ENCODE data around the gene FLVCR2. TPM values are rescaled to one million over a fixed set of nuclear protein-coding genes. Genes with fewer than 3 reads are reported as not detected.

Gene FLVCR2
- total RNA-seq, 1 donor from 2014 or later, result 3.4 TPM

DNA sequence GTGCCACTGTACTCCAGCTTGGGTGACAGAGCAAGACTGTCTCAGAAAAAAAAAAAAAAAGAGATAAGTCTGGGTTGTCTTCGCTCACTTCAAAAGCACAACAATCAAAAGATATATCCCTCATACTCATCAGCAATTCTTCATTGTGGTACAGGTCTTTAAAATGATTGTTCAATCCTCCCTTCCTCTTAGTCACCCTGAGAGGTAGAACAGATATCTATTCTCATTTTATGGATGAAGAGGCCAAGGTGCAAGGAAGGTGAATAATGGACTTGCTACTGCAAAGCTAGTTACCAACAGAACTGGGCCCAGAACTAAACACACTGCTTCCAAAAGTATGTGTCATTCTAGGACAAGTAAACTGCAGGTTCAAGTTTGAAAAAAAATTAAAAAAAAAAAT is 75.1 kb downstream of the FLVCR2 start:
- no peaks in the 10 kb centered on the region for H3K27me3 ChIP-seq
- TF ChIP-seq CTCF (IDR thresholded peaks at IDR 0.05), result no peak
- no peak overlapping the region for H3K27ac ChIP-seq
- H3K9me3 ChIP-seq, result no peaks in the 10 kb centered on the region
- no peak for DNase-seq (ENCODE audit: low spot score in 2 of 2)
- no peak overlapping the region for H3K4me3 ChIP-seq
- peaks cover 37 to 45% of the 10 kb centered on the region in 2 donors for H3K36me3 ChIP-seq
- H3K4me1 ChIP-seq, result peaks cover 0 to under 1% of the 10 kb centered on the region in 2 donors
- intact Hi-C loops (cut with DNase I), result loop anchor here (10.0 kb wide), 1 partner anchor 339 kb away; no protein-coding TSS in a partner anchor

DNA sequence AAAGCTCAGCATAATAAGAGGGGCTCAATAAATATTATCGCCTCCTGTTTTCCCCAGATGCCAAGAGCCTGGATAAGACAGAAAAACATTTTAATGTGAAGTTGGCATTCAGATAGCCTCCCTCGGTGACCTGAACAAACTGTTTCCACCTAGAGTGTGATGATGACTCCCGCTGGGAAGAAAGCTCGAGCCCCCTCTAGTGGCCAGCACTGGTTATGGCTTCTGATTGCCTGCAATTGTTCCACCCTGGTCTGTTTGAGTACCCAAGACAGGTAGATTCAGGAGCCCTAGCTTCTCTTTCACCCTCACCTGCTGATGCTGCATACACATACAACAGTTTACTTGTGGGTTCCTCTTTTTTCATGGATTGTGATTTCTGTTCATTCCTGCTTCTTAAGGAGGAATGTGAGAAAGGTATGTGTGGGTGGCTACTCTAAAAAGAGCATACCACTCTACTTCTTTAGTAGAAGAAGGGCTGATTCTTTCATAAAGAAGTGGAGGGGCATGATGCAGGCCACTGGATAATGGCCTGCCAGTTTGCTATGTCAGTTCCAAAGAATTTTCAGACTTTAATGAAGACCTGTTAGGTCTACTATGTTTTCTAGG is 75.8 kb downstream of the FLVCR2 start:
- peak; percentile 22 to 88 for DNase-seq (ENCODE audit: low spot score in 2 of 2)
- Histone ChIP-seq H3K4me1 (no peaks in the 10 kb centered on the region), H3K27ac (no peak overlapping the region), H3K36me3 (peaks cover 37 to 45% of the 10 kb centered on the region in 2 donors), H3K9me3 (no peaks in the 10 kb centered on the region), H3K27me3 (no peaks in the 10 kb centered on the region), H3K4me3 (no peak overlapping the region)
- TF ChIP-seq CTCF (IDR thresholded peaks at IDR 0.05), result peak; percentile 79 to 95 (median 93)
- intact Hi-C loops (cut with DNase I), result loop anchor here (1.0 to 10.0 kb wide), 2 partner anchors 76 to 339 kb away; partner anchors contain the start of gene FLVCR2

DNA sequence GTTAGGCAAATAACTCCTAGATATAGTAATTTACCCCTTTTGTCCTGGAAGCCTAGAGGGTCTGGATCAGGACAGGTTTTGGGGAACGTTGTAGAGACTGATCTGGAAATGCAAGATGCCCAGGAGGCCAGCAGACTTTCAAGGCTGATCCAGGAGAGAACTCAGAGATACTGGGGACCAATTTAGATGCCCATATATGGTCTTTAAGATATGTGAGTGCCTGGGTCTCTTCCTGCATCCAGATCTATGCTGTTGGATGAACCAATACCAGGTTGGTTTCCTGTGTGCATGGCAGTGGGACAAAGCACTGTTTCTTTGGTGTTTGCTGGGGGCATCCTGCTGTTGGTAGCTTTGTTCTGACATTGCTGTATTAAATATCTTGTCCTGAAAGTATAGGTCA is 76.8 kb downstream of the FLVCR2 start:
- peaks cover 0 to 2% of the 10 kb centered on the region in 2 donors for H3K4me1 ChIP-seq
- H3K36me3 ChIP-seq, result peaks cover 27 to 36% of the 10 kb centered on the region in 2 donors
- intact Hi-C loops (cut with DNase I), result loop anchor here (10.0 kb wide), 1 partner anchor 340 kb away; no protein-coding TSS in a partner anchor
- DNase-seq (ENCODE audit: low spot score in 2 of 2), result no peak
- no peaks in the 10 kb centered on the region for H3K9me3 ChIP-seq
- no peaks in the 10 kb centered on the region for H3K27me3 ChIP-seq
- no peak overlapping the region for H3K4me3 ChIP-seq
- TF ChIP-seq CTCF (IDR thresholded peaks at IDR 0.05), result no peak
- no peak overlapping the region for H3K27ac ChIP-seq

DNA sequence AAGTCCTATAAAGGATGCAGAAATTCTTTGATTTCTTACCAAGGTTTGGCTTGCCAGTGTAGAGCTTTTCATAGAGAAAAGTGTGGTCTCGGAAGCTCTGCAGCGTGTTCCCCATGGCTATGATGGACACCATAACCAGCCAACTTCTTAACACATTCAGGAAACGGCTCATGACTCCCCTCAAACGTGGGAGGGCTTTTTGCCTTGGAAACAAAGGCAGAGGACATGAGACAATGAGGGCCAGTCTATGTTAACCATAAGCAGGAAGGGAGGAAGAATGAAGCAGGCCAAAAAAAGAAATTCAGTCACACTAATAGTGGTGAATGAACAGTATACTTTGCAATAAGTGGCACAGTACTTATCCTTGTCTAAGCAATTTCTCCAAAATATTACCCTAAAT is 78.9 kb downstream of the FLVCR2 start:
- intact Hi-C loops (cut with DNase I), result loop anchor here (10.0 kb wide), 1 partner anchor 343 kb away; no protein-coding TSS in a partner anchor
- Histone ChIP-seq H3K27me3 (no peaks in the 10 kb centered on the region), H3K27ac (no peak overlapping the region), H3K36me3 (peaks cover 13 to 15% of the 10 kb centered on the region in 2 donors), H3K4me3 (no peak overlapping the region), H3K4me1 (peaks cover 4 to 6% of the 10 kb centered on the region in 2 donors), H3K9me3 (no peaks in the 10 kb centered on the region)
- TF ChIP-seq CTCF (IDR thresholded peaks at IDR 0.05), result no peak
- DNase-seq (ENCODE audit: low spot score in 2 of 2), result no peak

DNA sequence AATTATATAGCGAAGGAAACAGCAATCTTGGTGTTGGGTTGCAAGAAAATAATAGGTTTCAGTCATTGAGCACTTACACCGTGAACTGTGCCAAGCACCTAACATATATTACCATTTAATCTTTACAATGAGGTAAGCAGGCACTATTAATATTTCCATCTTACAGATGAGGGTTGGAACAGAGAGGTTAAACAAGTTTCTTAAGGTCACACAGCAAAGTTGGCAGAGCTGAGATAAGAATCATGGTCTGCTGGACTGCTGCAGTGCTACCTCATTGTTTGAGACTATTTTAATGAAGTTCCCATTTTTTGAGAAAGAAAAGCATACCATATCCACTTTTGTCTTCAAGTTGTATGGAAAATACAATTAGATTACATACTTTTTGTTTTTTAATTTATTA is 80.5 kb downstream of the FLVCR2 start:
- Histone ChIP-seq H3K9me3 (no peaks in the 10 kb centered on the region), H3K27ac (no peak overlapping the region), H3K4me3 (no peak overlapping the region), H3K36me3 (peaks cover 5 to 15% of the 10 kb centered on the region in 2 donors), H3K4me1 (peaks cover 4 to 6% of the 10 kb centered on the region in 2 donors), H3K27me3 (no peaks in the 10 kb centered on the region)
- DNase-seq (ENCODE audit: low spot score in 2 of 2), result no peak
- TF ChIP-seq CTCF (IDR thresholded peaks at IDR 0.05), result no peak
- intact Hi-C loops (cut with DNase I), result loop anchor here (10.0 kb wide), 1 partner anchor 344 kb away; no protein-coding TSS in a partner anchor
